NT2/D1 (cell line): ENCODE results near the gene RNF149.

ENCODE experiments used
- SUZ12 ChIP-seq: IDR thresholded peaks from 2 replicates; pipeline ENCODE4 v1.6.1; 2011; ENCODE audit not compliant: insufficient read length, insufficient read depth; ENCODE audit errors: extremely low read depth
- YY1 ChIP-seq: IDR thresholded peaks from 2 replicates; pipeline ENCODE4 v1.6.1; 2011; ENCODE audit not compliant: insufficient read length, insufficient read depth
- ZNF274 ChIP-seq: IDR thresholded peaks from 2 replicates; pipeline ENCODE4 v1.6.1; 2011; ENCODE audit warnings: mild to moderate bottlenecking, low read depth, low read length

GRCh38 chr2:101299604-101300003 lies 8.9 kb downstream of the RNF149 start:
- TF ChIP-seq ZNF274 (no peak), YY1 (no peak), SUZ12 (no peak)
